BJ (cell line): ENCODE data around the gene CFAP74. TPM values are rescaled to one million over a fixed set of nuclear protein-coding genes. Genes with fewer than 3 reads are reported as not detected.

Experiments used
- CTCF ChIA-PET: fragments of 350-600 bp; formaldehyde crosslinking; extraction: SDS; loops from one replicate; lab custom pipeline; 2021; ENCODE audit warnings: antibody characterized with exemption, inconsistent platforms; lab: Yijun Ruan, JAX
- POLR2A ChIA-PET: fragments of 300-600 bp; sonication (Branson Sonifier 250); formaldehyde crosslinking; extraction: SDS; loops from one replicate; lab custom pipeline; 2021; ENCODE audit warnings: antibody characterized with exemption; lab: Charles Lee
- DNase-seq: peaks from one replicate; pipeline ENCODE4 v3.0.0-alpha.2; 2011; ENCODE audit warnings: low read depth
- H3K27me3 ChIP-seq: 2 replicates; pipeline ENCODE4 v1.6.0; 2011; ENCODE audit warnings: low read length; ENCODE audit not compliant: control insufficient read depth, insufficient read depth
- H3K36me3 ChIP-seq: 2 replicates; pipeline ENCODE4 v1.5.1; 2011; ENCODE audit warnings: low read length; ENCODE audit not compliant: control insufficient read depth, insufficient read depth
- H3K4me3 ChIP-seq: 2 replicates; pipeline ENCODE4 v1.5.1; 2011; ENCODE audit warnings: low read depth, mild to moderate bottlenecking, control low read depth, low read length
- CTCF ChIP-seq: IDR thresholded peaks from 2 replicates; pipeline ENCODE4 v1.5.1; 2011; ENCODE audit warnings: low read depth, mild to moderate bottlenecking, control low read depth, inconsistent platforms, low read length, moderate library complexity; ENCODE audit not compliant: insufficient read depth
- polyA plus RNA-seq: library from polyadenylated mRNA; depleted of rRNA; stranded (reverse); fragments of >200 nt; gene quantifications from 2 replicates; pipeline ENCODE4 v1.2.3, GENCODE V29; 2011

CFAP74 gene
- polyA plus RNA-seq, 1 experiment: not detected

- no peak for DNase-seq
- H3K4me3 ChIP-seq: no peak overlapping the region
- ChIA-PET CTCF (interaction anchor here (1.5 to 1.8 kb wide), 2 partner anchors 12 to 24 kb away, joined by 4 to 5 read pairs; no protein-coding TSS in a partner anchor), POLR2A (no interaction called here)
- no peaks in the 10 kb centered on the region for H3K27me3 ChIP-seq
- no peak for TF ChIP-seq CTCF
- H3K36me3 ChIP-seq: no peaks in the 10 kb centered on the region
These were observed 82.8 kb downstream of the CFAP74 start for GRCh38 chr1:1920608-1921458.

- Histone ChIP-seq H3K36me3 (no peaks in the 10 kb centered on the region), H3K4me3 (no peak overlapping the region), H3K27me3 (no peaks in the 10 kb centered on the region)
- DNase-seq: no peak
- TF ChIP-seq CTCF: no peak
- ChIA-PET POLR2A (no interaction called here), CTCF (interaction anchor here (1.5 to 1.8 kb wide), 2 partner anchors 11 to 24 kb away, joined by 4 to 5 read pairs; no protein-coding TSS in a partner anchor)
These were observed 83.5 kb downstream of the CFAP74 start for GRCh38 chr1:1920057-1920607.

GRCh38 chr1:1919304-1920056, 84.1 kb downstream of the CFAP74 start:
- Histone ChIP-seq H3K4me3 (peak overlapping the region; percentile 50), H3K27me3 (no peaks in the 10 kb centered on the region), H3K36me3 (no peaks in the 10 kb centered on the region)
- ChIA-PET CTCF (no interaction called here), POLR2A (no interaction called here)
- no peak for TF ChIP-seq CTCF
- peak; percentile 70 for DNase-seq

GRCh38 chr1:1918901-1919303, 84.7 kb downstream of the CFAP74 start, which contains the start of gene TMEM52:
TMEM52 (minus strand) TSS chr1:1919279; CDS start chr1:1919265, 14 bp downstream.
- Histone ChIP-seq H3K36me3 (no peaks in the 10 kb centered on the region), H3K27me3 (0 out of 2 replicates have a peak, but pooled peaks cover 2% of the 10 kb centered on the region), H3K4me3 (peak within 1 kb of the TSS; percentile 50)
- CTCF ChIA-PET: no interaction called here
- no peak for DNase-seq
- no peak for TF ChIP-seq CTCF
- POLR2A ChIA-PET: no interaction called here
